Central memory CD8-positive, alpha-beta T cell (primary cell): ENCODE data around the gene KRTAP3-2.

Source experiments
- ATAC-seq: fragments of 150-1000 bp; cut with Tn5 transposase; replicated peaks from 2 replicates; pipeline ENCODE4 v1.10.0; 2022; ENCODE audit warnings: mild to moderate bottlenecking, moderate FRiP score, moderate number of reproducible peaks; ENCODE audit not compliant: poor library complexity, severe bottlenecking; ENCODE audit errors: extremely low read depth
- DNase-seq, 2 donors: peaks; one replicate each; pipeline ENCODE4 v3.0.0; 2021; ENCODE audit warnings: low spot score in 2 of 2
- H3K27ac Mint-ChIP-seq: one replicate; pipeline ENCODE4 v1.8.0; 2022; ENCODE audit warnings: low read depth, mild to moderate bottlenecking, moderate library complexity, mixed read lengths
- H3K27me3 Mint-ChIP-seq: one replicate; pipeline ENCODE4 v1.8.0; 2022; ENCODE audit warnings: mixed read lengths
- H3K36me3 Mint-ChIP-seq: one replicate; pipeline ENCODE4 v1.8.0; 2022; ENCODE audit warnings: mild to moderate bottlenecking, moderate library complexity, mixed read lengths; ENCODE audit not compliant: insufficient read depth
- H3K4me1 Mint-ChIP-seq: one replicate; pipeline ENCODE4 v1.8.0; 2022; ENCODE audit warnings: mixed read lengths
- H3K4me3 Mint-ChIP-seq: one replicate; pipeline ENCODE4 v1.8.0; 2022; ENCODE audit warnings: mild to moderate bottlenecking, moderate library complexity, mixed read lengths
- H3K9me3 Mint-ChIP-seq: one replicate; pipeline ENCODE4 v1.8.0; 2022; ENCODE audit warnings: mixed read lengths

The KRTAP3-2 gene

DNA sequence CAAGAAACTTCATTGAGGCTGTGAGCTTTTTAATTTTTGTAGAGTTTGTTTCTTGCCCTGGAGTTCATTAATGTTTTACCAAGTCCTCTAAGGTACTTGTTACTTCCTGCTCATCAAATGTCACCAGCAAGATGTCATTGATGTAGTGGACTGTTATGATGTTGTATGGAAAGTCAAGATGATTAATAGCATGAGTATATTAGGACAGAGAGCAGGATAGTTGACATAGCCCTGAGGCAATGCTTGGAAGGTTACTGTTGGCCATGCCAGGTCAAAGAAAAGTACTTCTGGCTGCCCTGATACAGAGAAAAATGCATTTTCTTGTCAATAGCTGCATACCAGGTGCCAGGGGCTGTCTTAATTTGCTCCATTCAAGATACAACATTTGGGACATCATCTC, 20.6 kb upstream of the KRTAP3-2 start:
- H3K9me3 Mint-ChIP-seq: no peaks in the 10 kb centered on the region
- DNase-seq (no peak), ATAC-seq (no peak)
- H3K4me3 Mint-ChIP-seq: no peak overlapping the region
- H3K27ac Mint-ChIP-seq: no peak overlapping the region
- H3K36me3 Mint-ChIP-seq: no peaks in the 10 kb centered on the region
- peaks cover 48% of the 10 kb centered on the region for H3K27me3 Mint-ChIP-seq
- no peaks in the 10 kb centered on the region for H3K4me1 Mint-ChIP-seq

DNA sequence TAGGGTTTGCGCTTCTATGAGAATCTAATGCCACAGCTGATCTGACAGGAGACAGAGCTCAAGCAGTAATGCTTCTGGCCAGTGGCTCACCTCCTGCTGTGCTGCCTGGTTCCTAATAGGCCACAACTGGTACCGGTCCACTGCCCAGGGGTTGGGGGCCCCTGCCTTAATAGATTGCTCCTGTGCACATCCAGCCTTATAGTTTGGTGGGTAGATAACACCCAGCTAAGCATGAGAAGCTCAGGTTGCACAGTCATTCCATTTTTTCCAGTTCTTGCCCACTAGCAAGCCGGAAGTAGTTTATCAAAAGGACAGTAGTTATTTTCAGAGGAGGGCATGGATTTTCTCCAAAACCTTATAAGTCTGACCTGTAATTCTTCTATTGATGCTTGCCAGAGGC, 19.7 kb upstream of the KRTAP3-2 start:
- DNase-seq (no peak), ATAC-seq (no peak)
- H3K36me3 Mint-ChIP-seq: no peaks in the 10 kb centered on the region
- no peak overlapping the region for H3K27ac Mint-ChIP-seq
- H3K9me3 Mint-ChIP-seq: no peaks in the 10 kb centered on the region
- H3K27me3 Mint-ChIP-seq: peaks cover 46% of the 10 kb centered on the region
- H3K4me1 Mint-ChIP-seq: no peaks in the 10 kb centered on the region
- no peak overlapping the region for H3K4me3 Mint-ChIP-seq

DNA sequence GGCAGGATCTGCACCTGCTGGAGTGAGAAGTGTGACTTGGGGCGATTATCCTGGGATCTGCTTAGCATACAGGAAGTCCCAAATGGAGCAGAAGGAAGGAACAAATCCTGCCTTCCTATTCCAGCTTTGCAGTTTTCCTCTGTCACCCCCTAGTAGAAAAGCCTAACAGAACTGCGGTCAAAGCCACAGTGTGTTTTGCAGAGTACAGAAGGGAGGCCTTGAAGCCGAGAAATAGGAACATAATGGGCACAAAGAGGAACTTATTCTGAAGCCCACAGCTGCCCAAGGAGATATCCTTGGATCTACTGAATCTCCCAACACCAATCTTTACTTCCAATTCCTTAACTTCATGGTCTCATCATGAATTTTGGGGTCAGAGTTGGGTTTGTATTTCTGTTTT, 18.8 kb upstream of the KRTAP3-2 start:
- Mint-ChIP-seq H3K9me3 (no peaks in the 10 kb centered on the region), H3K36me3 (no peaks in the 10 kb centered on the region), H3K27me3 (peaks cover 41% of the 10 kb centered on the region), H3K4me1 (no peaks in the 10 kb centered on the region), H3K27ac (no peak overlapping the region), H3K4me3 (no peak overlapping the region)
- DNase-seq (no peak), ATAC-seq (no peak)

DNA sequence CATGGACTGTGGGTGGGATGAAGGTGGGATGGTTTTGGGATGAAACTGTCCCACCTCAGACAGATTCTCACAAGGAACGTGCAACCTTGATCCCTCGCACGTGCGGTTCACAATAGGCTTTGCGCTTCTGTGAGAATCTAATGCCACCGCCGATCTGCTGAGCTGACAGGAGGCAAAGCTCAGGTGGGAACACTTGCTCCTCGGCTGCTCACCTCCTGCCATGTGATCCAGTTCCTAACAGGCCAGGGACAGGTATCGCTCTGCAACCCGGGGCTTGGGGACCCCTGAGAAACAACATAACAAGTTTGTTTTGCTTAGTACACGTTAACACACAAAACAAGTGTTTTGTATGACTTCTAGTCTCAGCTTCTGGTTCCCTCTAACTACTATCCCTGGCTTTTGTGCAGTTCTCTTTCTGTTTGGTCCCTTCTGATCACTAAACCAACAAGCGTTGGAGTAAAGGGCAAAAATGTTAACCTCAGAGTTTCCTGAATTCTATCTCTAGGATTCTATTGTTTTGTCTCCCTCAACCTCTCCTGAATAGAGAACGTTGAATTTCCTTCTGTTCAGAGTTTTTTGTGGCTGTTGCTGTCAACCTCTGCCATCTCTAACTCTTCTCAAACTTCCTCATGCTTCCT, 17.0 kb upstream of the KRTAP3-2 start:
- DNase-seq (no peak), ATAC-seq (no peak)
- H3K27ac Mint-ChIP-seq: no peak overlapping the region
- H3K4me3 Mint-ChIP-seq: no peak overlapping the region
- H3K4me1 Mint-ChIP-seq: no peaks in the 10 kb centered on the region
- no peaks in the 10 kb centered on the region for H3K36me3 Mint-ChIP-seq
- H3K27me3 Mint-ChIP-seq: peaks cover 26% of the 10 kb centered on the region
- H3K9me3 Mint-ChIP-seq: no peaks in the 10 kb centered on the region

DNA sequence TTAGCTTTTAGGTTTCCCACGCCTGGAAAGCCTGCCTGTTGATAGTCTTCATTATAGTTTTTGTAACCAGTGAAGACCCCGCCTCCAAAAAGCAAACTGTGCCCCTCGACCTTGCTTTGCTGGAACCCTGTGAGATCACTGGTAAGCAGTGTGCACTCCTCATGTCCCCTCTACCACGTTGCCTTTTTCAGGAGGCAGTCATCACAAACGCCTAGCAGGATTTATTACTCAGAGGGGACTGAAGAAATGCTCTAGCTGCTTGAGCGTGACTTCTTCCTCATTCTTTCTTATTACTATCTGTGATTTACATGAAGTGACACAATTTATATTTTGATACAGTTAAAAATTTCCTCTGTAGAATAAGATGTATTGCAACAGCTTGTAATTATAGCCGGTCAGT, 15.7 kb upstream of the KRTAP3-2 start:
- no peaks in the 10 kb centered on the region for H3K4me1 Mint-ChIP-seq
- no peak overlapping the region for H3K27ac Mint-ChIP-seq
- no peak overlapping the region for H3K4me3 Mint-ChIP-seq
- peaks cover 26% of the 10 kb centered on the region for H3K27me3 Mint-ChIP-seq
- DNase-seq (no peak), ATAC-seq (no peak)
- no peaks in the 10 kb centered on the region for H3K9me3 Mint-ChIP-seq
- H3K36me3 Mint-ChIP-seq: no peaks in the 10 kb centered on the region

DNA sequence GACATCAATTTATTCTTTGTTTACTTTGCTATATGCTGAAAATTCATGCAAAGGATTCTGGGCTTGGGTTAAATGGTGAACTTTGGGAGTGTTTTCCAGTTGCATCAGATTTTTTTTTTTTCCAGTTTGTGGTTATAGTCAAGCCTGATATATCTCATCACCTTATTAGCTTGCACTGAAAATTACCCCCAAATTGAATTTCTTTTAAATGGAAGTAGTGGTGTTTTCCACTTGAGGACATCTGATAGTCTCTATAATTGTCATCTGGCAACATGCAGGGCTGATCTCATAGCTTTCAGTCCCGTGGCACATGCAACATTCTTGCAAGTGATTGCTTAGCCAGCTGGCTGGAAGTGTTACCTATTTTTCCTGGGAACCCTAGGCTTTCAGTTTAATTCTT, 13.9 kb upstream of the KRTAP3-2 start:
- H3K9me3 Mint-ChIP-seq: no peaks in the 10 kb centered on the region
- no peaks in the 10 kb centered on the region for H3K36me3 Mint-ChIP-seq
- H3K4me1 Mint-ChIP-seq: no peaks in the 10 kb centered on the region
- ATAC-seq (no peak), DNase-seq (no peak)
- peaks cover 26% of the 10 kb centered on the region for H3K27me3 Mint-ChIP-seq
- H3K27ac Mint-ChIP-seq: no peak overlapping the region
- no peak overlapping the region for H3K4me3 Mint-ChIP-seq

DNA sequence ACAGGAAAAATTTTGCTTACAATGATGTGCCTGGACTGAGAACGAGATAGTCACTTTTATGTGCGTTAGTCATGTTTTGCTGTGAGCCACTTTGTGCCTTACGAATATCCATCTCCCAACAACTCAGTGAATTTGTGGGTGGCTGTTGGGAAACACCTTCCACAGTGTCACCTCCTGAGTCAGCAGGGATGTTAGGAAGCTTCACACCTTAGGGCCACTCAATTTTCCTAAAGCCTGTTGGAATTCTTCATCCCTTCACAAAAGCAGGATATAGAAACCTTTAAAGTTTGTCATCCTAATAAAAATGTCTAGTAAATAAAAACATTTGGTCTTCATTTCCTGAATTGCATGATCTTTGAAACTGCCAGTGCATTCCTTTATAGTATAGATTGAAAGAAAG, 13.5 kb upstream of the KRTAP3-2 start:
- DNase-seq (no peak), ATAC-seq (no peak)
- H3K27me3 Mint-ChIP-seq: peaks cover 26% of the 10 kb centered on the region
- no peak overlapping the region for H3K4me3 Mint-ChIP-seq
- no peaks in the 10 kb centered on the region for H3K4me1 Mint-ChIP-seq
- no peaks in the 10 kb centered on the region for H3K9me3 Mint-ChIP-seq
- no peaks in the 10 kb centered on the region for H3K36me3 Mint-ChIP-seq
- H3K27ac Mint-ChIP-seq: no peak overlapping the region

DNA sequence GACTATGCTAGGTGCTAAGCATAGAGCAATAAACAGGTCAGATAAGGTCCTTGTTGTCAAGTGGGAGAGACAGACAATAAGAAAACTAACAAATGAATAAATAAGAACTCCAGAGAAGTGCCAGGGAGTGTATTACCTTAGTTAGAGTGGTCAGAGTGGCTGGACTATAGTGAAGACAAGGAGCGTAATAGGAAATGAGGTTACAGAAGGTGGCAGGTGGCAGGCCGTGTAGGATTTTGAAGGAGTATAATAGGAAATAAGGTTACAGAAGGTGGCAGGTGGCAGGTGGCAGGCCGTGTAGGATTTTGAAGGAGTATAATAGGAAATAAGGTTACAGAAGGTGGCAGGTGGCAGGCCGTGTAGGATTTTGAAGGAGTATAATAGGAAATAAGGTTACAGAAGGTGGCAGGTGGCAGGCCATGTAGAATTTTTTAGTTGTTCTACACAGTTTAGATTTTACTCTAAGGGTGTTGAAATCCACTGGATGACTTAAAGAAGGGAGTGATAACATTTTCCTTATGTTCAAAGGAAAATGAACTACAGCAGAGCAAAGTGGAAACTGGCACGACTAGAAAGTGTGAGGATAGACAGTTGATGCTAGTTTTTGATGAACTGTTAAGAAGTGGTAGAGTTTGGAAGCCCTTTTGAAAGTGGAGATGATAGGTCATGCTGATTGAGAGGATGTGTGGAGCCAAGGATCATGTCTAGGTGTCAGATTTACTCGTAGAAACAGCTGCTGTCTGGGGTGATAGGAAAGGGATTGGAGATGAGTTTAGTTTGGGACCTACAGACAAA, 12.8 kb upstream of the KRTAP3-2 start:
- peaks cover 24% of the 10 kb centered on the region for H3K27me3 Mint-ChIP-seq
- H3K4me3 Mint-ChIP-seq: no peak overlapping the region
- H3K4me1 Mint-ChIP-seq: no peaks in the 10 kb centered on the region
- no peaks in the 10 kb centered on the region for H3K36me3 Mint-ChIP-seq
- no peak overlapping the region for H3K27ac Mint-ChIP-seq
- no peak for ATAC-seq
- DNase-seq: no peak
- H3K9me3 Mint-ChIP-seq: no peaks in the 10 kb centered on the region

DNA sequence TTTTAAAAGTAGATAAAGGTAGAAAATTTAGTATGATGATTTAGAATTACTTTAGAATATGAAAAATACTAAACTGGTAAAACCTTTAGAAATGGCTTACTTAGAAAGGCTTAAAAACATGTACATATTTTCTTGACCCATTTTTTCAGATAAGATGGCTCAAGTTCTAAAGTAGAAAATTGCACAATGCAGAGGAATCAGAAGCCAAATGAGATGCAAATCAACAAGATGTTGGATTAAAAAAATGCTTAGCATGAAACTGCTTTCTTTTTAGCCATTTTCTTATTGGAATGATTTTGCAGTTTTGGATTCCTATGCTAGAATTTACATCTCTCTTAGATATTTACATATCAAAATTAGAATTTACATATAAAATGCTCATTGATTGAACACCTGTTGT, 10.7 kb upstream of the KRTAP3-2 start:
- no peaks in the 10 kb centered on the region for H3K36me3 Mint-ChIP-seq
- H3K27me3 Mint-ChIP-seq: peaks cover 8% of the 10 kb centered on the region
- ATAC-seq: no peak

DNA sequence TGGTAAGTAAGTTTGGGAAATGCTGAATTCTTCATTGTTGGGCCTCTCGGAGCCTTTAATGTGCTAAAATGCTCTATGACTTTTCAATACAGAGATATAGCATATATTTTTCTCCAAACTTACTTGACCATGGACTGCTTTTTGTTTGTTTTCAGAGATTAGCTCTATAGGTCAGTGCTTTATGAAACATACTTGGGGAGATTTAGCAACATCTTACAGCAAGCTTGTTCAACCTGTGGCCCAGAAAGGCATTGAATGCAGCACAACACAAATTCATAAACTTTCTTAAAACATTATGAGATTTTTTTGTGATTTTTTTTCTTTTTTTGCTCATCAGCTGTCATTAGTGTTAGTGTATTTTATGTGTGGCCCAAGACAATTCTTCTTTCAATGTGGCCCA, 10.2 kb upstream of the KRTAP3-2 start:
- H3K36me3 Mint-ChIP-seq: no peaks in the 10 kb centered on the region
- no peaks in the 10 kb centered on the region for H3K9me3 Mint-ChIP-seq
- no peak for DNase-seq
- H3K4me1 Mint-ChIP-seq: no peaks in the 10 kb centered on the region
- H3K27me3 Mint-ChIP-seq: peaks cover 3% of the 10 kb centered on the region
- no peak overlapping the region for H3K27ac Mint-ChIP-seq
- no peak for ATAC-seq
- no peak overlapping the region for H3K4me3 Mint-ChIP-seq

More for the DNA sequence above, 10.7 kb upstream of the KRTAP3-2 start:
- no peaks in the 10 kb centered on the region for H3K9me3 Mint-ChIP-seq
- H3K4me1 Mint-ChIP-seq: no peaks in the 10 kb centered on the region
- H3K4me3 Mint-ChIP-seq: no peak overlapping the region
- no peak overlapping the region for H3K27ac Mint-ChIP-seq
- no peak for DNase-seq

DNA sequence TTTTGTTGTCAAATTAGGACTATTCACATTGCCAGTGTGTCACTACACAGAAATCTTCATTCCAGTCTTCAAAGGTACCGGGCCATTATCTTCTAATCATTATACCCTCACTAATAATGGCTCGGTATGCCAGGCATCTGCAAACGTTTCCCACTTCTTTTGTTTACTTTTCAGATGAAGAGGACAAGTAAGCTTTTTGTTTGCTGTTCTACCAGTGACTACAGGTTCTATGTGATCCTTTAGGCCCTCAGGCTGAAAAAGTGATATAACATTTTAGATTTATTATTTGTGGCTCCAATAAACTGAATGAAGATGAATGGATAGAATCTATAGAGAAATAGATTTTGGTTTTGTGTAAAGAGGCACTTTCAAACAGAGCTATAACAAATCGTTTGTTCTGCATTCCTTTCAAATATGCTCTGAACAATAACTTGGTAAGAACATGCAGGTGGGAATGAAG, 9.6 kb upstream of the KRTAP3-2 start:
- no peaks in the 10 kb centered on the region for H3K4me1 Mint-ChIP-seq
- no peak for ATAC-seq
- H3K9me3 Mint-ChIP-seq: no peaks in the 10 kb centered on the region

DNA sequence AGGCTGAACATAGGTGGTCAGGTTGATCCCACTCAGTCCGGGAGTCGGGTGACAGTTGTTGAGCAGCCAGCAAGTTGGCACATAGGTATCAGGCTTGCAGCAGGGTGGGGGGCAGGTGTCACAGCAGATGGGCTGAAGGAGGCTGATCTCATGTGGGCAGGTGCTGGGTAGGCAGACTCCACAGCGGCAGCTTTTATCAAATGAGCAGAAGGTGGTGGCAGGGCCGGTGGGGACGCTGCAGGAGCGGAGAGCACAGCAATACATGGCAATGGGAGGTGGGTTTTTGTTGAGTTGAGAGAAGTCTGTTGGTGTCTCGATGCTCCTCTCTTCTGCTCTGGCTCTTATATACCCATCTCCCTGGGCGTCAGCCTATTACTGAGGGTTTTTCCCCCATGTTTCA, 9.1 kb upstream of the KRTAP3-2 start, which contains the start of gene KRTAP3-1:
KRTAP3-1 (minus strand) TSS at position 318 of the 400 bp plus-strand sequence; CDS start at position 264, 54 bp downstream.
- H3K9me3 Mint-ChIP-seq: no peaks in the 10 kb centered on the region
- H3K36me3 Mint-ChIP-seq: no peaks in the 10 kb centered on the region
- H3K27me3 Mint-ChIP-seq: peaks cover 11% of the 10 kb centered on the region
- no peak within 1 kb of the TSS for H3K4me3 Mint-ChIP-seq
- no peak within 1 kb of the TSS for H3K27ac Mint-ChIP-seq
- no peaks in the 10 kb centered on the region for H3K4me1 Mint-ChIP-seq
- ATAC-seq: no peak
- no peak for DNase-seq

More for the DNA sequence above, 9.6 kb upstream of the KRTAP3-2 start:
- H3K27ac Mint-ChIP-seq: no peak overlapping the region
- no peaks in the 10 kb centered on the region for H3K36me3 Mint-ChIP-seq
- DNase-seq: no peak
- H3K4me3 Mint-ChIP-seq: no peak overlapping the region
- peaks cover 6% of the 10 kb centered on the region for H3K27me3 Mint-ChIP-seq

DNA sequence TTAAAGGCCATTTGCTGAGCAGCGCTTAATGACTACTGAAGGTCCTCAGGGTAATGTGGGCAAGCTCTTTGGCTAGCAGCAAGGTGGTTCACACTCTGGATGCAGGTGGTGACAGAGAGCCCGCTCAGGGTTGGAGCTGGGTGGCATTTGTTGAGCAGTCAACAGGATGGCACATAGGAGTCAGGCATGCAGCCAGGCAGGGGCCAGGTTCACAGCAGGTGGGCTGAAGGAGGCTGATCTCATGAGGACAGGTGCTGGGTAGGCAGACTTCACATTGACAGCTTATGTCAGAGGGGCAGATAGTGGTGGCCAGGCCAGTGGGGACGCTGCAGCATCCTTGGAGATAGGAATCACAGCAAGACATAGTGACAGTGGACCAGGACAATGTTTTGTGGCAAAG, 4.7 kb upstream of the KRTAP3-2 start:
- peaks cover 55% of the 10 kb centered on the region for H3K27me3 Mint-ChIP-seq

More for the DNA sequence above, 4.7 kb upstream of the KRTAP3-2 start:
- no peaks in the 10 kb centered on the region for H3K9me3 Mint-ChIP-seq
- no peak overlapping the region for H3K27ac Mint-ChIP-seq
- no peaks in the 10 kb centered on the region for H3K36me3 Mint-ChIP-seq
- no peak overlapping the region for H3K4me3 Mint-ChIP-seq
- DNase-seq (no peak), ATAC-seq (no peak)
- H3K4me1 Mint-ChIP-seq: no peaks in the 10 kb centered on the region
